ENCODE data around the gene EIF4G2.

DNA sequence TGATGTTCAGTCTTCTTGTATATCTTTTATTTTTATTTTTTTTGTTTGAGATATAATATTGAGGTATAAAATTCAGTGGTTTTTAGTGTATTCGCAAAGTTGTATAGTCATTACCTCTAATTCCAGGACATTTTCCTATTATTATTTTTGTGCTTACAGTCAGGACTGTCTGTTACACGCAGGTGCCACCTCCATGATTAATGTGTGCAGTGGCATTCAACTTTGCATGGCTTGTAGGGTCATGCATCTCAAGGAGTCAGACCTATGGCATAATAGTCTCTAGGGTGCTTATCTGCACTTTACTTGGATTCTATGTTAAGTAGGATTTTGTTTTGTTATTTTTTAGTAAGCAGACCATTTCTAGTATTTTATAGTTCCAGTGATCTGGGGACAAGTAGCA, 56.7 kb downstream of the EIF4G2 start:
- TF ChIP-seq, protein P1, sequence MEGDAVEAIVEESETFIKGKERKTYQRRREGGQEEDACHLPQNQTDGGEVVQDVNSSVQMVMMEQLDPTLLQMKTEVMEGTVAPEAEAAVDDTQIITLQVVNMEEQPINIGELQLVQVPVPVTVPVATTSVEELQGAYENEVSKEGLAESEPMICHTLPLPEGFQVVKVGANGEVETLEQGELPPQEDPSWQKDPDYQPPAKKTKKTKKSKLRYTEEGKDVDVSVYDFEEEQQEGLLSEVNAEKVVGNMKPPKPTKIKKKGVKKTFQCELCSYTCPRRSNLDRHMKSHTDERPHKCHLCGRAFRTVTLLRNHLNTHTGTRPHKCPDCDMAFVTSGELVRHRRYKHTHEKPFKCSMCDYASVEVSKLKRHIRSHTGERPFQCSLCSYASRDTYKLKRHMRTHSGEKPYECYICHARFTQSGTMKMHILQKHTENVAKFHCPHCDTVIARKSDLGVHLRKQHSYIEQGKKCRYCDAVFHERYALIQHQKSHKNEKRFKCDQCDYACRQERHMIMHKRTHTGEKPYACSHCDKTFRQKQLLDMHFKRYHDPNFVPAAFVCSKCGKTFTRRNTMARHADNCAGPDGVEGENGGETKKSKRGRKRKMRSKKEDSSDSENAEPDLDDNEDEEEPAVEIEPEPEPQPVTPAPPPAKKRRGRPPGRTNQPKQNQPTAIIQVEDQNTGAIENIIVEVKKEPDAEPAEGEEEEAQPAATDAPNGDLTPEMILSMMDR (IDR thresholded peaks at IDR 0.05) = no peak
- no peak for TF ChIP-seq POLR2AphosphoS5 (IDR thresholded peaks at IDR 0.05)

Data from stomach (tissue), 4 donors.